ENCODE measurements around the gene LHFPL6.

DNA sequence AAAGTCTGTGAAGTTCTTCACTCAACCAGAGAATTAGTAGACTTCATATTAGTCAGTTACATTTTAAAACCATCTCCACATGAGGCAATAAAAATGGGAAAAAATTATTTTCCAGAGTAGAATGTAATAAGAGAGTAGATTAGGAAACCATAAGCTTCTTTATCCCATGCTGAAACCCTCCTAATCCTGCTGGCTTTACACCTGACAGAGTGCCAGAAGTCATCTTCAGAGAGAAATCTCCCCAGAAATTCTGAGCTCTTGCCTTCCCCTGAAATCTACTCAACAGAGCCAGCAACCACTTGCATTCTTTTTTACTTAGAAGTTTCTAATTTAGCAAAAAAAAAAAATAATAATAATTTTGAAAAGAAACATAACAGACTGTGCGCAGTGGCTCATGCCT lies 284.8 kb downstream of the LHFPL6 start:
- TF ChIP-seq, protein P1, sequence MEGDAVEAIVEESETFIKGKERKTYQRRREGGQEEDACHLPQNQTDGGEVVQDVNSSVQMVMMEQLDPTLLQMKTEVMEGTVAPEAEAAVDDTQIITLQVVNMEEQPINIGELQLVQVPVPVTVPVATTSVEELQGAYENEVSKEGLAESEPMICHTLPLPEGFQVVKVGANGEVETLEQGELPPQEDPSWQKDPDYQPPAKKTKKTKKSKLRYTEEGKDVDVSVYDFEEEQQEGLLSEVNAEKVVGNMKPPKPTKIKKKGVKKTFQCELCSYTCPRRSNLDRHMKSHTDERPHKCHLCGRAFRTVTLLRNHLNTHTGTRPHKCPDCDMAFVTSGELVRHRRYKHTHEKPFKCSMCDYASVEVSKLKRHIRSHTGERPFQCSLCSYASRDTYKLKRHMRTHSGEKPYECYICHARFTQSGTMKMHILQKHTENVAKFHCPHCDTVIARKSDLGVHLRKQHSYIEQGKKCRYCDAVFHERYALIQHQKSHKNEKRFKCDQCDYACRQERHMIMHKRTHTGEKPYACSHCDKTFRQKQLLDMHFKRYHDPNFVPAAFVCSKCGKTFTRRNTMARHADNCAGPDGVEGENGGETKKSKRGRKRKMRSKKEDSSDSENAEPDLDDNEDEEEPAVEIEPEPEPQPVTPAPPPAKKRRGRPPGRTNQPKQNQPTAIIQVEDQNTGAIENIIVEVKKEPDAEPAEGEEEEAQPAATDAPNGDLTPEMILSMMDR (IDR thresholded peaks at IDR 0.05) = no peak
- TF ChIP-seq POLR2A (IDR thresholded peaks at IDR 0.05) = no peak
